Neural cell (in vitro differentiated cells): ENCODE data around the gene LIMD2. TPM values are rescaled to one million over a fixed set of nuclear protein-coding genes. Genes with fewer than 3 reads are reported as not detected.

Experiments
- H2AFZ ChIP-seq: fragments of 200-600, 300-800 bp; sonication (generic), shearing (Covaris generic); 2 replicates; pipeline ENCODE4 v1.6.0; 2014; ENCODE audit warnings: low read depth, mild to moderate bottlenecking, antibody characterized with exemption, low read length, moderate library complexity
- H3F3A ChIP-seq: fragments of 200-600 bp; shearing (Covaris generic); 2 replicates; pipeline ENCODE4 v1.6.1; 2016; ENCODE audit warnings: mild to moderate bottlenecking, moderate library complexity, mixed read lengths, antibody characterized with exemption, low read length; ENCODE audit not compliant: insufficient read depth, poor library complexity, severe bottlenecking
- H3K27ac ChIP-seq: fragments of 200-600, 300-800 bp; sonication (generic), shearing (Covaris generic); 2 replicates; pipeline ENCODE4 v1.5.1; 2014; ENCODE audit warnings: mild to moderate bottlenecking, low read length, moderate library complexity
- H3K27me3 ChIP-seq: fragments of 300-800, 200-600 bp; sonication (generic), shearing (Covaris generic); 2 replicates; pipeline ENCODE4 v1.6.0; 2014; ENCODE audit warnings: mild to moderate bottlenecking, low read depth, low read length, moderate library complexity; ENCODE audit not compliant: insufficient read depth
- H3K36me3 ChIP-seq: fragments of 300-800, 200-600 bp; sonication (generic), shearing (Covaris generic); 2 replicates; pipeline ENCODE4 v1.5.1; 2014; ENCODE audit warnings: mild to moderate bottlenecking, antibody characterized with exemption, low read length, moderate library complexity; ENCODE audit not compliant: insufficient read depth
- H3K4me2 ChIP-seq: fragments of 300-800, 200-600 bp; sonication (generic), shearing (Covaris generic); 2 replicates; pipeline ENCODE4 v1.6.0; 2014; ENCODE audit warnings: mild to moderate bottlenecking, low read length
- H3K4me3 ChIP-seq: fragments of 300-800, 200-600 bp; sonication (generic), shearing (Covaris generic); 2 replicates; pipeline ENCODE4 v1.5.1; 2014; ENCODE audit warnings: mild to moderate bottlenecking, low read length, moderate library complexity
- H3K79me2 ChIP-seq: fragments of 200-600 bp; shearing (Covaris generic); replicated peaks from 2 replicates; pipeline ENCODE4 v1.6.0; 2014; ENCODE audit warnings: mild to moderate bottlenecking, low read length, moderate library complexity; ENCODE audit not compliant: insufficient read depth
- H3K9ac ChIP-seq: fragments of 300-800, 200-600 bp; sonication (generic), shearing (Covaris generic); 2 replicates; pipeline ENCODE4 v1.6.1; 2016; ENCODE audit warnings: mild to moderate bottlenecking, low read length, mixed read lengths
- H3K9me2 ChIP-seq: fragments of 200-600 bp; shearing (Covaris generic); 2 replicates; pipeline ENCODE4 v1.6.1; 2016; ENCODE audit warnings: mild to moderate bottlenecking, low read length, mixed read lengths; ENCODE audit not compliant: insufficient read depth
- H3K9me3 ChIP-seq: fragments of 200-600, 300-800 bp; sonication (generic), shearing (Covaris generic); 2 replicates; pipeline ENCODE4 v1.6.1; 2016; ENCODE audit warnings: mild to moderate bottlenecking, mixed run types, low read length, moderate library complexity, mixed read lengths
- H4K20me1 ChIP-seq: fragments of 200-600 bp; shearing (Covaris generic); 2 replicates; pipeline ENCODE4 v1.6.1; 2016; ENCODE audit warnings: mild to moderate bottlenecking, mixed run types; ENCODE audit not compliant: insufficient read depth
- EP300 ChIP-seq: fragments of 450-650 bp; conservative IDR thresholded peaks from 2 replicates; pipeline ENCODE4 v1.6.1; 2014; ENCODE audit warnings: antibody characterized with exemption, mild to moderate bottlenecking, moderate library complexity; ENCODE audit not compliant: poor library complexity, severe bottlenecking
- EZH2 ChIP-seq: fragments of 200-600, 300-800 bp; shearing (Covaris generic), sonication (generic); IDR thresholded peaks from 2 replicates; pipeline ENCODE4 v1.6.1; 2014; ENCODE audit warnings: antibody characterized with exemption, low read length, borderline replicate concordance, mild to moderate bottlenecking; ENCODE audit not compliant: insufficient read depth, poor library complexity, severe bottlenecking
- MXI1 ChIP-seq: fragments of 450-650 bp; conservative IDR thresholded peaks from 2 replicates; pipeline ENCODE4 v1.6.1; 2014; ENCODE audit warnings: antibody characterized with exemption, mild to moderate bottlenecking; ENCODE audit not compliant: poor library complexity, severe bottlenecking
- POLR2AphosphoS5 ChIP-seq: IDR thresholded peaks from 2 replicates; pipeline ENCODE4 v1.6.1; 2012
- RAD21 ChIP-seq: fragments of 450-650 bp; conservative IDR thresholded peaks from 2 replicates; pipeline ENCODE4 v1.6.1; 2014; ENCODE audit warnings: antibody characterized with exemption, mild to moderate bottlenecking, moderate library complexity
- SMC3 ChIP-seq: fragments of 450-650 bp; conservative IDR thresholded peaks from 2 replicates; pipeline ENCODE4 v1.6.1; 2014; ENCODE audit warnings: antibody characterized with exemption, mild to moderate bottlenecking, moderate library complexity; ENCODE audit not compliant: poor library complexity
- TAF1 ChIP-seq: IDR thresholded peaks from 2 replicates; pipeline ENCODE4 v1.6.1; 2012; ENCODE audit warnings: low read depth
- polyA plus RNA-seq: library from polyadenylated mRNA; depleted of rRNA; stranded (reverse); fragments of >200 nt; gene quantifications from 2 replicates; pipeline ENCODE4 v1.2.3, GENCODE V29; 2014
- TF ChIP-seq, protein P1 (sequence below): fragments of 450-650 bp; IDR thresholded peaks from 2 replicates; pipeline ENCODE4 v1.5.1; 2014; ENCODE audit warnings: antibody characterized with exemption, mild to moderate bottlenecking, moderate library complexity; ENCODE audit not compliant: poor library complexity, severe bottlenecking
- TF ChIP-seq, protein P2 (sequence below): IDR thresholded peaks from 2 replicates; pipeline ENCODE4 v1.6.1; 2012; ENCODE audit warnings: borderline replicate concordance

LIMD2 gene
- polyA plus RNA-seq, 1 donor from 2014 or later, result 132 TPM

DNA sequence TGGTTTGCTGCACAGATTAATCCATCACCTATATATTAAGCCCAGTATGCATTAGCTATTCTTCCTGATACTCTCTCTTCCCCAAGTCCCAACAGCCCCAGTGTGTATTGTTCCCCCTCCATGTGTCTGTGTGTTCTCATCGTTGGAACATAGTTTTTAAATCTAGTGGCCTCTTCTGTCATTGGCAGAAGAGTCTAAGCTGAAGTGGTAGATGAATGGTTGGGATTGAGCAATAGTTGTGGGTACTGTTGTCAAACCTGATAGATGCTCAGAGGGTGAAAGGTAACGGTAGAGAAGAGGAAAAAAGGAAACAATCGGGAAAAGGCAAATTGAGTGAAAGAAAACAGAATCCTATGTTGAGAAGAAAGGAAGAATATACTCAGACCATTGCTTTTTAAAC lies 47.8 kb downstream of the LIMD2 start:
- H4K20me1 ChIP-seq, result no peaks in the 10 kb centered on the region
- H3K27me3 ChIP-seq, result no peaks in the 10 kb centered on the region
- no peak overlapping the region for H3K4me3 ChIP-seq
- no peaks in the 10 kb centered on the region for H3K9me2 ChIP-seq
- no peaks in the 10 kb centered on the region for H3K79me2 ChIP-seq
- no peaks in the 10 kb centered on the region for H3K9me3 ChIP-seq
- H2AFZ ChIP-seq, result no peak overlapping the region
- no peak overlapping the region for H3K4me2 ChIP-seq
- no peaks in the 10 kb centered on the region for H3F3A ChIP-seq
- H3K27ac ChIP-seq, result no peak overlapping the region
- no peak overlapping the region for H3K9ac ChIP-seq
- H3K36me3 ChIP-seq, result no peaks in the 10 kb centered on the region
- TF ChIP-seq EP300 (no peak), SMC3 (no peak), TAF1 (no peak), RAD21 (no peak), POLR2AphosphoS5 (no peak)
- TF ChIP-seq, protein P1, sequence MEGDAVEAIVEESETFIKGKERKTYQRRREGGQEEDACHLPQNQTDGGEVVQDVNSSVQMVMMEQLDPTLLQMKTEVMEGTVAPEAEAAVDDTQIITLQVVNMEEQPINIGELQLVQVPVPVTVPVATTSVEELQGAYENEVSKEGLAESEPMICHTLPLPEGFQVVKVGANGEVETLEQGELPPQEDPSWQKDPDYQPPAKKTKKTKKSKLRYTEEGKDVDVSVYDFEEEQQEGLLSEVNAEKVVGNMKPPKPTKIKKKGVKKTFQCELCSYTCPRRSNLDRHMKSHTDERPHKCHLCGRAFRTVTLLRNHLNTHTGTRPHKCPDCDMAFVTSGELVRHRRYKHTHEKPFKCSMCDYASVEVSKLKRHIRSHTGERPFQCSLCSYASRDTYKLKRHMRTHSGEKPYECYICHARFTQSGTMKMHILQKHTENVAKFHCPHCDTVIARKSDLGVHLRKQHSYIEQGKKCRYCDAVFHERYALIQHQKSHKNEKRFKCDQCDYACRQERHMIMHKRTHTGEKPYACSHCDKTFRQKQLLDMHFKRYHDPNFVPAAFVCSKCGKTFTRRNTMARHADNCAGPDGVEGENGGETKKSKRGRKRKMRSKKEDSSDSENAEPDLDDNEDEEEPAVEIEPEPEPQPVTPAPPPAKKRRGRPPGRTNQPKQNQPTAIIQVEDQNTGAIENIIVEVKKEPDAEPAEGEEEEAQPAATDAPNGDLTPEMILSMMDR, result no peak
- TF ChIP-seq, protein P2, sequence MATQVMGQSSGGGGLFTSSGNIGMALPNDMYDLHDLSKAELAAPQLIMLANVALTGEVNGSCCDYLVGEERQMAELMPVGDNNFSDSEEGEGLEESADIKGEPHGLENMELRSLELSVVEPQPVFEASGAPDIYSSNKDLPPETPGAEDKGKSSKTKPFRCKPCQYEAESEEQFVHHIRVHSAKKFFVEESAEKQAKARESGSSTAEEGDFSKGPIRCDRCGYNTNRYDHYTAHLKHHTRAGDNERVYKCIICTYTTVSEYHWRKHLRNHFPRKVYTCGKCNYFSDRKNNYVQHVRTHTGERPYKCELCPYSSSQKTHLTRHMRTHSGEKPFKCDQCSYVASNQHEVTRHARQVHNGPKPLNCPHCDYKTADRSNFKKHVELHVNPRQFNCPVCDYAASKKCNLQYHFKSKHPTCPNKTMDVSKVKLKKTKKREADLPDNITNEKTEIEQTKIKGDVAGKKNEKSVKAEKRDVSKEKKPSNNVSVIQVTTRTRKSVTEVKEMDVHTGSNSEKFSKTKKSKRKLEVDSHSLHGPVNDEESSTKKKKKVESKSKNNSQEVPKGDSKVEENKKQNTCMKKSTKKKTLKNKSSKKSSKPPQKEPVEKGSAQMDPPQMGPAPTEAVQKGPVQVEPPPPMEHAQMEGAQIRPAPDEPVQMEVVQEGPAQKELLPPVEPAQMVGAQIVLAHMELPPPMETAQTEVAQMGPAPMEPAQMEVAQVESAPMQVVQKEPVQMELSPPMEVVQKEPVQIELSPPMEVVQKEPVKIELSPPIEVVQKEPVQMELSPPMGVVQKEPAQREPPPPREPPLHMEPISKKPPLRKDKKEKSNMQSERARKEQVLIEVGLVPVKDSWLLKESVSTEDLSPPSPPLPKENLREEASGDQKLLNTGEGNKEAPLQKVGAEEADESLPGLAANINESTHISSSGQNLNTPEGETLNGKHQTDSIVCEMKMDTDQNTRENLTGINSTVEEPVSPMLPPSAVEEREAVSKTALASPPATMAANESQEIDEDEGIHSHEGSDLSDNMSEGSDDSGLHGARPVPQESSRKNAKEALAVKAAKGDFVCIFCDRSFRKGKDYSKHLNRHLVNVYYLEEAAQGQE, result no peak

DNA sequence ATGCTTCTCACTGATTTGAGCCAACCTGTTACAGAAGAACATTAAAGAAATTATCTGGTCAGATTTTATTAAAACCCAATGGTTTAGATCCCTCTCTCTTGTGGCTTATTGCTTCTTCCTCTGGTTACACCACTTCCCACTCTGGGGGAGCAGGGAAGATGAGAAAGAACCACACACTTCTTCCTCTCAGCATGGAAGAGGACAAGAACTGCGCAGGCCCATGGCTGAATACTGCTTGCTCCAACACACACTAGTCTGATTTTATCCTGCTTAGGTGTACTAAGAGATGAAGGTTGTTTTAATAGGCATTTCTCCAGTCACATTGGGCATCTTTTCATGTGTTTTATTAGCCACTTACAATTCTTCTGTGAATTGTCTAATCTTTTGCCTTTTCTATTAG lies 50.1 kb downstream of the LIMD2 start:
- no peaks in the 10 kb centered on the region for H3K27me3 ChIP-seq
- H2AFZ ChIP-seq, result no peak overlapping the region
- H3K9me2 ChIP-seq, result no peaks in the 10 kb centered on the region
- no peak overlapping the region for H3K27ac ChIP-seq
- H3F3A ChIP-seq, result no peaks in the 10 kb centered on the region
- H3K79me2 ChIP-seq, result no peaks in the 10 kb centered on the region
- H3K9me3 ChIP-seq, result no peaks in the 10 kb centered on the region
- H3K36me3 ChIP-seq, result no peaks in the 10 kb centered on the region
- no peak overlapping the region for H3K4me2 ChIP-seq
- no peak overlapping the region for H3K9ac ChIP-seq
- H4K20me1 ChIP-seq, result no peaks in the 10 kb centered on the region
- TF ChIP-seq, protein P1, result no peak
- no peak overlapping the region for H3K4me3 ChIP-seq

DNA sequence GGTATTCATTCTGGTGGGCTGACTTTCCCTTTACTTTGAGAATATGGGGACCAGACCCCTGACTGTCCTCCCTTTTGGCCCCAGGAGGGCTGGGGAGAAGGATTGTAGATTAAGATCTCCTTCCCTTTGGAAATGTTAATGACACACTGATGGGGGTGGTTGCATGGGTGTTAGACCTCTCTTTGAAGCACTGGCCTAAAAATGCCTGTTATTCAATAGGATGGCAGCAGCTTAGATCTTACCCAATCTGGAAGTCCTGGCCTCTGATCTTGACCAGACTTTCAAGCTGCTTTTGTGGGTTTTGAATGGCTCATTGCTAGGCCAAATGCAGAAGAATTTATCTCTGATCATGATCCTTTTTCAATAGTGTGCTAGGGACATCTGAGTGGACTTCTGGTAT lies 52.0 kb downstream of the LIMD2 start:
- Histone ChIP-seq H3K4me2 (no peak overlapping the region), H3K27ac (no peak overlapping the region), H3K79me2 (no peaks in the 10 kb centered on the region), H3K9ac (no peak overlapping the region), H3K9me3 (no peaks in the 10 kb centered on the region), H2AFZ (no peak overlapping the region), H3F3A (no peaks in the 10 kb centered on the region), H4K20me1 (no peaks in the 10 kb centered on the region), H3K27me3 (no peaks in the 10 kb centered on the region), H3K9me2 (no peaks in the 10 kb centered on the region), H3K4me3 (no peak overlapping the region), H3K36me3 (no peaks in the 10 kb centered on the region)
- TF ChIP-seq TAF1, result no peak
- TF ChIP-seq EZH2, result no peak
- TF ChIP-seq RAD21, result no peak
- TF ChIP-seq SMC3, result no peak
- TF ChIP-seq MXI1, result no peak
- TF ChIP-seq, protein P2, result no peak
- no peak for TF ChIP-seq POLR2AphosphoS5
- TF ChIP-seq, protein P1, result no peak
